Stomach (tissue), 19 donors: Measurements from ENCODE around the gene GUCY1A1. TPM values are rescaled to one million over a fixed set of nuclear protein-coding genes. Genes with fewer than 3 reads are reported as not detected.
A peak's percentile ranks its signal among the peaks of the same experiment; 100 is the strongest.

Source experiments
- DNase-seq, 2 donors: peaks; one replicate each; pipeline versions ENCODE4 v3.0.0 to v3.0.0-alpha.2; 2013 to 2019
- H3K27ac ChIP-seq, 5 donors: fragments of 200-600 bp in 4 of 5; sonication (generic) in 4 of 5; one replicate each; pipeline ENCODE4 v1.5.1; 2013 to 2019; ENCODE audit warnings: mild to moderate bottlenecking in 1 of 5, moderate library complexity in 1 of 5
- H3K27me3 ChIP-seq, 3 donors: fragments of 200-600 bp; sonication (generic); one replicate each; pipeline ENCODE4 v1.5.1; 2017 to 2019; ENCODE audit warnings: mixed run types in 1 of 3
- H3K36me3 ChIP-seq, 4 donors: fragments of 200-600 bp; sonication (generic); 1 replicate in 3 of 4; 2 replicates in 1 of 4; pipeline ENCODE4 v1.5.1; 2016 to 2019
- H3K4me1 ChIP-seq, 4 donors: fragments of 200-600 bp; sonication (generic); one replicate each; pipeline ENCODE4 v1.5.1; 2016 to 2019
- H3K4me3 ChIP-seq, 4 donors: fragments of 200-600 bp; sonication (generic) in 3 of 4; one replicate each; pipeline ENCODE4 v1.5.1; 2016 to 2019; ENCODE audit warnings: mild to moderate bottlenecking in 1 of 4
- H3K9me3 ChIP-seq, 4 donors: fragments of 200-600 bp; sonication (generic); one replicate each; pipeline ENCODE4 v1.5.1; 2016 to 2019
- CTCF ChIP-seq, 7 experiments: fragments of 450-650 bp in 4 of 7; fragments of 200-600 bp in 3 of 7; sonication (generic) in 3 of 7; IDR thresholded peaks; one replicate each; pipeline ENCODE4 v1.5.1; 2016 to 2019; ENCODE audit warnings: antibody characterized with exemption in 7 of 7, control low read depth in 2 of 7, mild to moderate bottlenecking in 1 of 7
- EP300 ChIP-seq: sonication (generic); formaldehyde crosslinking; IDR thresholded peaks from one replicate; pipeline ENCODE4 v1.6.1; 2017; ENCODE audit warnings: antibody characterized with exemption
- POLR2A ChIP-seq, 4 donors: fragments of 450-650 bp; IDR thresholded peaks; one replicate each; pipeline ENCODE4 v1.6.1; 2016; ENCODE audit warnings: antibody characterized with exemption in 4 of 4, control low read depth in 2 of 4, mild to moderate bottlenecking in 1 of 4, moderate library complexity in 1 of 4
- POLR2AphosphoS5 ChIP-seq, 3 donors: sonication (generic); formaldehyde crosslinking; IDR thresholded peaks; one replicate each; pipeline ENCODE4 v1.6.1; 2016; ENCODE audit warnings: antibody characterized with exemption in 3 of 3
- WGBS, 5 donors: extraction: QIAGEN DNeasy Blood & Tissue Kit in 3 of 5; methylation state at CpG; one replicate each; pipeline versions ENCODE4 v1.1.5 to v1.1.7; 2013 to 2018; 5-methylcytosine and 5-hydroxymethylcytosine counted together
- intact Hi-C: fragments of 100-400 bp; cut with DNase I; formaldehyde crosslinking; loops from one replicate; pipeline ENCODE4 v1.15.1; 2023; ENCODE audit warnings: low total_unique reads
- long read RNA-seq, 10 donors: transcript quantifications; one replicate each; lab custom pipeline, GENCODE V29; 2026
- polyA plus RNA-seq, 3 donors: library from polyadenylated mRNA; stranded (reverse); fragments of 200-250 nt; gene quantifications; one replicate each; pipeline ENCODE4 v1.2.3, GENCODE V29; 2013
- total RNA-seq, 5 donors: library from RNA; depleted of rRNA; stranded (reverse); fragments of >200 nt; gene quantifications; one replicate each; pipeline versions ENCODE4 v1.1.0 to v1.2.3, GENCODE V29; 2014 to 2016
- donor health status: healthy with polysubstance abuse.
- donor health status: Bipolar disorder and iron deficiency.
- donor health status: healthy.

The GUCY1A1 gene, protein sequence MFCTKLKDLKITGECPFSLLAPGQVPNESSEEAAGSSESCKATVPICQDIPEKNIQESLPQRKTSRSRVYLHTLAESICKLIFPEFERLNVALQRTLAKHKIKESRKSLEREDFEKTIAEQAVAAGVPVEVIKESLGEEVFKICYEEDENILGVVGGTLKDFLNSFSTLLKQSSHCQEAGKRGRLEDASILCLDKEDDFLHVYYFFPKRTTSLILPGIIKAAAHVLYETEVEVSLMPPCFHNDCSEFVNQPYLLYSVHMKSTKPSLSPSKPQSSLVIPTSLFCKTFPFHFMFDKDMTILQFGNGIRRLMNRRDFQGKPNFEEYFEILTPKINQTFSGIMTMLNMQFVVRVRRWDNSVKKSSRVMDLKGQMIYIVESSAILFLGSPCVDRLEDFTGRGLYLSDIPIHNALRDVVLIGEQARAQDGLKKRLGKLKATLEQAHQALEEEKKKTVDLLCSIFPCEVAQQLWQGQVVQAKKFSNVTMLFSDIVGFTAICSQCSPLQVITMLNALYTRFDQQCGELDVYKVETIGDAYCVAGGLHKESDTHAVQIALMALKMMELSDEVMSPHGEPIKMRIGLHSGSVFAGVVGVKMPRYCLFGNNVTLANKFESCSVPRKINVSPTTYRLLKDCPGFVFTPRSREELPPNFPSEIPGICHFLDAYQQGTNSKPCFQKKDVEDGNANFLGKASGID
- total RNA-seq (10 to 100 TPM in 4 of 5 donors, 1 to 10 TPM in 1; 4.1 to 49.1 (median 28.6) TPM), polyA plus RNA-seq (10 to 100 TPM in 1 of 3 donors, 1 to 10 TPM in 2; 4.1 to 10.5 (median 4.6) TPM)
- long read RNA-seq, donor 1, partial matches to known transcripts = 19 of 20 reads
- long read RNA-seq, donor 1, other reads (novel, unspliced or antisense) = 0 of 20 reads
- long read RNA-seq, donor 2, partial matches to known transcripts = 13 of 20 reads
- long read RNA-seq, donor 2, other reads (novel, unspliced or antisense) = 0 of 20 reads
- long read RNA-seq, donor 3, partial matches to known transcripts = 0 of 1 reads
- long read RNA-seq, donor 3, other reads (novel, unspliced or antisense) = 0 of 1 reads
- long read RNA-seq, donor 4 = 0 reads
- long read RNA-seq, donor 5, full-length matches to known transcripts = 8 of 27 reads
- long read RNA-seq, donor 5, partial matches to known transcripts = 19 of 27 reads
- long read RNA-seq, donor 5, other reads (novel, unspliced or antisense) = 0 of 27 reads
- long read RNA-seq, donor 6, full-length matches to known transcripts = 12 of 33 reads
- long read RNA-seq, donor 6, partial matches to known transcripts = 21 of 33 reads
- long read RNA-seq, donor 6, other reads (novel, unspliced or antisense) = 0 of 33 reads
- long read RNA-seq, donor 7, partial matches to known transcripts = 6 of 12 reads
- long read RNA-seq, donor 7, other reads (novel, unspliced or antisense) = 0 of 12 reads
- long read RNA-seq, donor 8, partial matches to known transcripts = 0 of 2 reads
- long read RNA-seq, donor 8, other reads (novel, unspliced or antisense) = 0 of 2 reads
- long read RNA-seq, donor 9, partial matches to known transcripts = 0 of 1 reads
- long read RNA-seq, donor 9, other reads (novel, unspliced or antisense) = 0 of 1 reads
- long read RNA-seq, donor 10 = 0 reads

DNA sequence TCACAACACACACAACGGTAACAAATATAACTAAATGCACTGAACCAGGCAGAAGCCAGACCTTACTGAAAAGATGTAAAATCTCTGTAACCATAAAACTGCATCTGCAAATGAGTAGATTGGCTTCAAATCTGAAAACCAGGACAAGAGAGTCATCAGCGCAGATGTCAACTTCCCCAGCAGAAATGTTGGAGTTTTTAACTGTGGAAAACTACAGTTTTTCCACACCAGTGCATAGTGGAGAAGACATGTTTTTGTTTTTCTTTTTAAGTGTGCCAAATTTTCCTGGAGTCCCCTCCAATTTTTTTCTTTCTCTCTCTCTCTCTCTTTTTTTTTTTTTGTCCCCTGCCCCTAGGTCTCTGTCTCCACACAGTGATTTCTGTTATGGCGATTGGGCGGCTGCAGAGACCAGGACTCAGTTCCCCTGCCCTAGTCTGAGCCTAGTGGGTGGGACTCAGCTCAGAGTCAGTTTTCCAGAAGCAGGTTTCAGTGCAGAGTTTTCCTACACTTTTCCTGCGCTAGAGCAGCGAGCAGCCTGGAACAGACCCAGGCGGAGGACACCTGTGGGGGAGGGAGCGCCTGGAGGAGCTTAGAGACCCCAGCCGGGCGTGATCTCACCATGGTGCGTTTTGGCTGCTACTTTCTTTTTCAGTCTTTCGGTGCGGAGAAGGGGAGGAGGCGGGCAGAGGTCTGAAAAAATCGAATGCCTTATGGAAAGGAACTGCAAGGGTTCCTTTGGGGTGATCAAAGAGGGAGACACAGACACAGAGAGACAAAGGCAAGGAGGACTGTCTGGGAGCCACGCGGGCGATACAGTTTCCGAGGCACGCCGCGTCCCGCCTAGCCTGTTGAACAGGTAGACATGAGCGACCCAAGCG, at the start of gene GUCY1A1:
TSS of gene GUCY1A1 (plus strand) at position 505 of the 878 bp plus-strand sequence. CDS start 30,020 bp downstream, outside the sequence.
- Histone ChIP-seq H3K36me3 (no peaks in the 10 kb centered on the region), H3K9me3 (no peaks in the 10 kb centered on the region), H3K4me1 (peaks cover 4 to 25% (median 16%) of the 10 kb centered on the region in 4 donors), H3K27me3 (peaks cover 0 to 24% (median 16%) of the 10 kb centered on the region in 3 donors), H3K27ac (peak within 1 kb of the TSS; percentile 81 to 91 (median 86)), H3K4me3 (peak within 1 kb of the TSS; percentile 66 to 76 (median 68))
- intact Hi-C loops = no loop called here
- 5 to 8% (median 7%) methylated on average over 17 to 25 of the region's 25 CpGs for WGBS, 5 donors
- no peak for TF ChIP-seq POLR2A (IDR thresholded peaks at IDR 0.05)
- no peak for TF ChIP-seq EP300
- no peak for TF ChIP-seq CTCF (IDR thresholded peaks at IDR 0.05)
- peak in 1 of 3 donors; percentile 2 for TF ChIP-seq POLR2AphosphoS5 (IDR thresholded peaks at IDR 0.05)
- peak in 1 of 2 donors; percentile 82 for DNase-seq

- no peaks in the 10 kb centered on the region for H3K4me1 ChIP-seq
- no peaks in the 10 kb centered on the region for H3K27me3 ChIP-seq
- WGBS, 5 donors = 11 to 29% (median 15%) methylated on average over 3 of the region's 3 CpGs
- TF ChIP-seq POLR2AphosphoS5 (IDR thresholded peaks at IDR 0.05) (no peak), EP300 (no peak), CTCF (IDR thresholded peaks at IDR 0.05) (no peak), POLR2A (IDR thresholded peaks at IDR 0.05) (no peak)
- H3K9me3 ChIP-seq = no peaks in the 10 kb centered on the region
- H3K4me3 ChIP-seq = no peak overlapping the region
- intact Hi-C loops = no loop called here
- no peaks in the 10 kb centered on the region for H3K36me3 ChIP-seq
- DNase-seq = no peak
- no peak overlapping the region for H3K27ac ChIP-seq
Measured at GRCh38 chr4:155617296-155617695, 49.4 kb upstream of the GUCY1A1 start.

- Histone ChIP-seq H3K4me3 (no peak overlapping the region), H3K27me3 (no peaks in the 10 kb centered on the region), H3K4me1 (no peaks in the 10 kb centered on the region), H3K36me3 (no peaks in the 10 kb centered on the region), H3K9me3 (no peaks in the 10 kb centered on the region), H3K27ac (no peak overlapping the region)
- intact Hi-C loops = no loop called here
- TF ChIP-seq POLR2A (IDR thresholded peaks at IDR 0.05) (no peak), CTCF (IDR thresholded peaks at IDR 0.05) (no peak), EP300 (no peak), POLR2AphosphoS5 (IDR thresholded peaks at IDR 0.05) (no peak)
- WGBS, 5 donors = 78 to 93% (median 84%) methylated on average over 8 of the region's 8 CpGs
- no peak for DNase-seq
Measured at GRCh38 chr4:155618183-155618838, 48.3 kb upstream of the GUCY1A1 start.
